Erythroblast (primary cell): ENCODE results near the gene SHTN1.

Experiments
- GATA1 ChIP-seq: IDR thresholded peaks from 2 replicates; pipeline ENCODE4 v1.6.1; 2011; ENCODE audit warnings: low read depth, mild to moderate bottlenecking, control low read depth, low read length, moderate library complexity
- POLR2A ChIP-seq: IDR thresholded peaks from 2 replicates; pipeline ENCODE4 v1.6.1; 2011; ENCODE audit warnings: mild to moderate bottlenecking, low read length

DNA sequence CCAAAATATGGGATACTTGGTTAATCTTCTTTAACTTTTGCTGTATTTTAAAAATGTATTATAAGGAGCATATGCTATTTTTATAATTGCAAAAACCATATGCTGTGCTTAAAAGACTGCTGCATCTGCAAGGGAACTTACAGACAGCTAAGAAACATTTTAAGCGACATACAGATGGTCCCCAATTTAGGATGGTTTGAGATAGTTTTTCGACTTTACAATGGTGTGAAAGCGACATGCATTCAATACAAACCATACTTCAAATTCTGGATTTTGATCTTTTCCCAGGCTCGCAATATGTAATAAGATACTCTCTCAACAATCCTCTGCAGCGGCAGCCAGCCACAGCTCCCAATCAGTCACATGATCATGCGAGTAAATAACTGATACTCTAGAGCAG, 73.2 kb downstream of the SHTN1 start:
- TF ChIP-seq POLR2A: no peak
- TF ChIP-seq GATA1: no peak
